Mesendoderm (in vitro differentiated cells): ENCODE data around the gene UBALD1. TPM values are rescaled to one million over a fixed set of nuclear protein-coding genes. Genes with fewer than 3 reads are reported as not detected.

Experiments
- DNase-seq: peaks from one replicate; pipeline ENCODE4 v3.0.0; 2013
- H2AK5ac ChIP-seq: 2 replicates; pipeline ENCODE4 v1.6.1; 2013; ENCODE audit warnings: low read length, inconsistent platforms
- H2BK120ac ChIP-seq: 2 replicates; pipeline ENCODE4 v1.6.1; 2013; ENCODE audit warnings: low read depth, mild to moderate bottlenecking, low read length, moderate library complexity, mixed read lengths
- H2BK15ac ChIP-seq: replicated peaks from 2 replicates; pipeline ENCODE4 v1.6.1; 2013; ENCODE audit warnings: low read depth, mild to moderate bottlenecking, moderate library complexity
- H2BK5ac ChIP-seq: 2 replicates; pipeline ENCODE4 v1.6.1; 2013; ENCODE audit warnings: low read length, inconsistent platforms
- H3K18ac ChIP-seq: 2 replicates; pipeline ENCODE4 v1.6.1; 2013; ENCODE audit warnings: mild to moderate bottlenecking, low read length, mixed read lengths
- H3K23ac ChIP-seq: one replicate; pipeline ENCODE4 v1.6.1; 2013; ENCODE audit warnings: low read length
- H3K27ac ChIP-seq: 2 replicates; pipeline ENCODE4 v1.5.1; 2013; ENCODE audit warnings: low read depth, mild to moderate bottlenecking, inconsistent platforms, low read length, moderate library complexity
- H3K27me3 ChIP-seq: 2 replicates; pipeline ENCODE4 v1.6.1; 2013; ENCODE audit warnings: low read length, control low read depth, mild to moderate bottlenecking, inconsistent platforms; ENCODE audit not compliant: insufficient read depth, poor library complexity
- H3K36me3 ChIP-seq: 2 replicates; pipeline ENCODE4 v1.6.1; 2013; ENCODE audit warnings: low read length, inconsistent platforms; ENCODE audit not compliant: control insufficient read depth, insufficient read depth
- H3K4ac ChIP-seq: one replicate; pipeline ENCODE4 v1.6.1; 2013; ENCODE audit warnings: low read depth, mild to moderate bottlenecking, low read length, moderate library complexity
- H3K4me1 ChIP-seq: 2 replicates; pipeline ENCODE4 v1.6.1; 2013; ENCODE audit warnings: low read depth, low read length, inconsistent platforms; ENCODE audit not compliant: control insufficient read depth
- H3K4me2 ChIP-seq: 2 replicates; pipeline ENCODE4 v1.6.1; 2013; ENCODE audit warnings: low read length
- H3K4me3 ChIP-seq: 2 replicates; pipeline ENCODE4 v1.5.1; 2013; ENCODE audit warnings: mild to moderate bottlenecking, low read length
- H3K56ac ChIP-seq: one replicate; pipeline ENCODE4 v1.6.1; 2013; ENCODE audit warnings: low read length
- H3K79me1 ChIP-seq: 2 replicates; pipeline ENCODE4 v1.6.1; 2013; ENCODE audit warnings: low read length, inconsistent platforms
- H3K79me2 ChIP-seq: 2 replicates; pipeline ENCODE4 v1.6.1; 2013; ENCODE audit warnings: mild to moderate bottlenecking, low read length; ENCODE audit not compliant: control insufficient read depth, insufficient read depth
- H3K9ac ChIP-seq: 2 replicates; pipeline ENCODE4 v1.6.1; 2013; ENCODE audit warnings: low read length, inconsistent platforms
- H4K5ac ChIP-seq: one replicate; pipeline ENCODE4 v1.6.1; 2013; ENCODE audit warnings: low read length
- H4K8ac ChIP-seq: one replicate; pipeline ENCODE4 v1.6.1; 2013; ENCODE audit warnings: low read depth, mild to moderate bottlenecking, control low read depth, low read length, moderate library complexity
- WGBS: extraction: QIAGEN DNeasy Blood & Tissue Kit; methylation state at CpG from one replicate; pipeline ENCODE4 v1.1.7; 2013; ENCODE audit warnings: low lambda C conversion rate, missing lambda C conversion rate; ENCODE audit not compliant: insufficient coverage; ENCODE audit errors: extremely low coverage; 5-methylcytosine and 5-hydroxymethylcytosine counted together
- small RNA-seq: library from polyadenylated mRNA; stranded (forward); fragments of <200 nt; extraction: miRNeasy Mini kit (QIAGEN cat#:217004); gene quantifications from one replicate; pipeline ENCODE3, GENCODE V24; 2013; ENCODE audit not compliant: insufficient read depth

The UBALD1 gene

GRCh38 chr16:4561596-4561995, 53.1 kb downstream of the UBALD1 start:
- no peak overlapping the region for H2AK5ac ChIP-seq

More at GRCh38 chr16:4561596-4561995, 53.1 kb downstream of the UBALD1 start:
- no peak overlapping the region for H2BK15ac ChIP-seq
- no peak for DNase-seq
- H2BK5ac ChIP-seq: no peak overlapping the region
- no CpG with 5 or more reads among the region's 9 CpGs for WGBS
- H3K4me1 ChIP-seq: no peaks in the 10 kb centered on the region
- H3K27me3 ChIP-seq: no peaks in the 10 kb centered on the region
- H3K9ac ChIP-seq: no peak overlapping the region
- no peak overlapping the region for H2BK120ac ChIP-seq
- H3K36me3 ChIP-seq: no peaks in the 10 kb centered on the region
- H3K79me2 ChIP-seq: no peaks in the 10 kb centered on the region
- H3K79me1 ChIP-seq: no peaks in the 10 kb centered on the region
- H3K27ac ChIP-seq: no peak overlapping the region
- H3K56ac ChIP-seq: no peak overlapping the region
- H3K4me3 ChIP-seq: no peak overlapping the region
- H3K4ac ChIP-seq: no peak overlapping the region
- no peak overlapping the region for H3K18ac ChIP-seq
- H4K8ac ChIP-seq: no peak overlapping the region
- no peak overlapping the region for H3K4me2 ChIP-seq
- H3K23ac ChIP-seq: no peak overlapping the region
- no peak overlapping the region for H4K5ac ChIP-seq

Small RNA genes within 50 kb of the gene (small RNA-seq; reads per million reads assigned to genes)
- gene RN7SL850P: not detected
